Suprapubic skin (tissue), 4 donors: Measurements from ENCODE around the gene CISH.

ENCODE experiments used
- EP300 ChIP-seq: sonication (generic); formaldehyde crosslinking; IDR thresholded peaks from one replicate; pipeline ENCODE4 v1.6.1; 2017; ENCODE audit warnings: antibody characterized with exemption
- POLR2A ChIP-seq, 2 donors: fragments of 450-650 bp; IDR thresholded peaks; one replicate each; pipeline ENCODE4 v1.6.1; 2017; ENCODE audit warnings: antibody characterized with exemption in 2 of 2, mild to moderate bottlenecking in 2 of 2, moderate library complexity in 2 of 2
- POLR2AphosphoS5 ChIP-seq, 3 donors: sonication (generic); formaldehyde crosslinking; IDR thresholded peaks; one replicate each; pipeline ENCODE4 v1.6.1; 2017; ENCODE audit warnings: antibody characterized with exemption in 3 of 3
- TF ChIP-seq, protein P1 (sequence below), 2 donors: fragments of 200-600 bp in 1 of 2; fragments of 450-650 bp in 1 of 2; sonication (generic) in 1 of 2; IDR thresholded peaks; one replicate each; pipeline ENCODE4 v1.5.1; 2016 to 2019; ENCODE audit warnings: antibody characterized with exemption in 2 of 2, mild to moderate bottlenecking in 1 of 2, moderate library complexity in 1 of 2

DNA sequence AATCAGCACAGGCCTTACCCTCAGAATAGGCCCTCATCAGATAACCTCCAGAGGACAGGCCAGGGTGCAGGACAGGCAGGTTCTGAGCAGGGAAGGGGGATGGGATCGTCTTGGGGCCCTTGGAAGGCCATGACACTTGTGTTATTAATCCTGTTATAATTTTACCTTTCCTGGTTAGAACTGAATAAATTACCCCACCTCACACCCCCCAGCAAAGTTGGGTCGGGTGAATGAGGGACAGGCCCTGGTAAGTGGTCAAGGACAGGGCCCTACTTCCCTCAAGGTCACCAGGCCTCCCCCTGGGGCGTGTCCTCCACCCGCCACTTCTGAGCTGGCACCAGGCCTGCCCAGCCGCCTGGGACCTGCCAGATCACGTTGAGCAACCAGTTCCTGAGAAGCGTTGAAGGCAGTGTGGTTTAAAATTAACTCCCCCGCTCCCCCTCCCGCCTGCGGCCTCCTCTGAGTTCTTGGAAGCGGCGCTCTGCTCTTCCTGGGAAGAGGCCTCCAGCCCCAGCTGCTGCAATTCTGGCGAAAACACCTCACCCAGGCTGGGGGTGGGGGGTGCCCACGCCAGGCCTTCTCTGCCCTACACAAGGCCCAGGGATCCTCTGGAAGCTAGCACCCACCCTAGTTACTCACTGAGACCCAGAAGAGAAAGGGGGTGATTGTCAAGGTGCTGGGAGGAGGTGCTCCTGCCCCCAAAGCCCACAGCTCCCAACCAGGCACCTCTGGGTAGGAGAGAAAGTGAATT, 10.6 kb downstream of the CISH start:
- TF ChIP-seq, protein P1, sequence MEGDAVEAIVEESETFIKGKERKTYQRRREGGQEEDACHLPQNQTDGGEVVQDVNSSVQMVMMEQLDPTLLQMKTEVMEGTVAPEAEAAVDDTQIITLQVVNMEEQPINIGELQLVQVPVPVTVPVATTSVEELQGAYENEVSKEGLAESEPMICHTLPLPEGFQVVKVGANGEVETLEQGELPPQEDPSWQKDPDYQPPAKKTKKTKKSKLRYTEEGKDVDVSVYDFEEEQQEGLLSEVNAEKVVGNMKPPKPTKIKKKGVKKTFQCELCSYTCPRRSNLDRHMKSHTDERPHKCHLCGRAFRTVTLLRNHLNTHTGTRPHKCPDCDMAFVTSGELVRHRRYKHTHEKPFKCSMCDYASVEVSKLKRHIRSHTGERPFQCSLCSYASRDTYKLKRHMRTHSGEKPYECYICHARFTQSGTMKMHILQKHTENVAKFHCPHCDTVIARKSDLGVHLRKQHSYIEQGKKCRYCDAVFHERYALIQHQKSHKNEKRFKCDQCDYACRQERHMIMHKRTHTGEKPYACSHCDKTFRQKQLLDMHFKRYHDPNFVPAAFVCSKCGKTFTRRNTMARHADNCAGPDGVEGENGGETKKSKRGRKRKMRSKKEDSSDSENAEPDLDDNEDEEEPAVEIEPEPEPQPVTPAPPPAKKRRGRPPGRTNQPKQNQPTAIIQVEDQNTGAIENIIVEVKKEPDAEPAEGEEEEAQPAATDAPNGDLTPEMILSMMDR (IDR thresholded peaks at IDR 0.05): no peak
- no peak for TF ChIP-seq POLR2A (IDR thresholded peaks at IDR 0.05)
- TF ChIP-seq EP300: no peak
- peak in 2 of 3 donors; percentile 95 to 96 for TF ChIP-seq POLR2AphosphoS5 (IDR thresholded peaks at IDR 0.05)
